A172 (cell line): Measurements from ENCODE around the gene MDH1B. TPM values are rescaled to one million over a fixed set of nuclear protein-coding genes. Genes with fewer than 3 reads are reported as not detected.

Source experiments
- DNase-seq: peaks from one replicate; pipeline ENCODE4 v3.0.0-alpha.2; 2015; ENCODE audit warnings: low spot score
- total RNA-seq: library from RNA; depleted of rRNA; stranded (reverse); fragments of >200 nt; shearing (Covaris generic); gene quantifications from 2 replicates; pipeline ENCODE4 v1.2.3, GENCODE V29; 2014; rRNA removed

MDH1B gene
- total RNA-seq, 1 experiment from 2014 or later: 9.2 TPM

- peak; percentile 54 for DNase-seq
These were observed 71.6 kb downstream of the MDH1B start for GRCh38 chr2:206693399-206694137.

- no peak for DNase-seq
These were observed 72.2 kb downstream of the MDH1B start for GRCh38 chr2:206692971-206693370.

- DNase-seq: no peak
These were observed 76.1 kb downstream of the MDH1B start for GRCh38 chr2:206688990-206689389.

GRCh38 chr2:206688453-206688852, 76.7 kb downstream of the MDH1B start:
- DNase-seq: no peak

Other genes starting within 250 kb of the MDH1B start
- gene FAM237A, start 122.8 kb downstream of the MDH1B start, total RNA-seq: not detected in 2 replicates
- not detected in 2 replicates for gene DYTN, start 46.9 kb downstream of the MDH1B start, total RNA-seq
- gene FASTKD2, start 278 bp upstream of the MDH1B start, total RNA-seq: 62.4 and 77.4 TPM in 2 replicates
- gene CPO, start 174.2 kb upstream of the MDH1B start, total RNA-seq: not detected in 2 replicates